Small intestine (tissue), 7 donors: ENCODE results near the gene NUDC. TPM values are rescaled to one million over a fixed set of nuclear protein-coding genes. Genes with fewer than 3 reads are reported as not detected.
A peak's percentile ranks its signal among the peaks of the same experiment; 100 is the strongest.

Experiments
- DNase-seq, 2 donors: peaks; one replicate each; pipeline versions ENCODE4 v3.0.0 to v3.0.0-alpha.2; 2013
- FAIRE-seq: peaks from 2 replicates; lab custom pipeline; 2012; peaks lifted over from hg19 to GRCh38; lab: Jason Lieb, UNC
- H3K27ac ChIP-seq, 3 donors: one replicate each; pipeline ENCODE4 v1.5.1; 2013; ENCODE audit warnings: low read length in 2 of 3, mild to moderate bottlenecking in 2 of 3, control low read depth in 1 of 3, inconsistent platforms in 1 of 3, low read depth in 1 of 3, moderate library complexity in 1 of 3
- H3K27me3 ChIP-seq, 3 donors: one replicate each; pipeline ENCODE4 v1.6.1; 2013; ENCODE audit warnings: low read length in 3 of 3, inconsistent platforms in 1 of 3; ENCODE audit not compliant: control insufficient read depth in 3 of 3, insufficient read depth in 3 of 3
- H3K36me3 ChIP-seq, 3 donors: one replicate each; pipeline ENCODE4 v1.6.1; 2013; ENCODE audit warnings: low read length in 3 of 3, inconsistent platforms in 1 of 3, low read depth in 1 of 3, mild to moderate bottlenecking in 1 of 3, moderate library complexity in 1 of 3; ENCODE audit not compliant: control insufficient read depth in 3 of 3, insufficient read depth in 2 of 3
- H3K4me1 ChIP-seq, 3 donors: one replicate each; pipeline ENCODE4 v1.6.1; 2013; ENCODE audit warnings: low read length in 2 of 3, inconsistent platforms in 1 of 3, low read depth in 1 of 3, mild to moderate bottlenecking in 1 of 3, moderate library complexity in 1 of 3; ENCODE audit not compliant: control insufficient read depth in 3 of 3, insufficient read depth in 2 of 3
- H3K4me3 ChIP-seq, 3 donors: one replicate each; pipeline ENCODE4 v1.5.1; 2013; ENCODE audit warnings: low read length in 3 of 3, control low read depth in 1 of 3, inconsistent platforms in 1 of 3, low read depth in 1 of 3, mild to moderate bottlenecking in 1 of 3, moderate library complexity in 1 of 3
- H3K9me3 ChIP-seq, 2 donors: one replicate each; pipeline ENCODE4 v1.6.1; 2013; ENCODE audit warnings: low read depth in 1 of 2, low read length in 1 of 2; ENCODE audit not compliant: control insufficient read depth in 2 of 2, insufficient read depth in 1 of 2
- WGBS, 3 donors: extraction: QIAGEN DNeasy Blood & Tissue Kit; methylation state at CpG; one replicate each; pipeline ENCODE4 v1.1.7; 2013; 5-methylcytosine and 5-hydroxymethylcytosine counted together
- polyA plus RNA-seq, 4 donors: library from polyadenylated mRNA; stranded (reverse) in 3 of 4; unstranded in 1 of 4; fragments of 200-250 nt in 3 of 4; fragments of 120-200 nt in 1 of 4; gene quantifications; one replicate each; pipeline versions ENCODE4 v1.2.1 to v1.2.3, GENCODE V29; 2013
- donor health status: healthy with polysubstance abuse.
- donor health status: control.
- donor health status: control.
- donor health status: Bipolar disorder and iron deficiency.
- donor health status: healthy.

Gene NUDC
- polyA plus RNA-seq, 4 donors: 39.4 to 70.5 (median 50.1) TPM

DNA sequence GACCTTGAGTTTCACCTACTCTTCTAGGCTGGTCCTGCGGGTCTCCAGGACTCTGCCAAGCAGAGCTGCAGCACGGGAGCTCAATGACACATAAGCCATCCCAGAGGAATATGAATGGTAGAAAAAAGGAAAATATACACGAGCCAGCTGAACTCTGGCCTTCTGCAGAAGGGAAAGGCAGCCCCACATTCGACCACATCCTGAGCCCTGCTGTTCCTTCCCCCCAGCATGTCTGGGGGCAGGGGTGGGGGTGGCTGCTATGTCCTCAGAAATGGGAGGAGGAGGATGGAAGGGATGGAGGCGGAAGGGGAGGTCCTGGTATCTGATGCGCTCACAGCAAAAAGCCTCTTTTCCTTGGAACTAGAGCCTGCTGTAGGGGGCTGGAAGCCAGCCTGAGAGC is 50.8 kb downstream of the NUDC start:
- Histone ChIP-seq H3K9me3 (no peaks in the 10 kb centered on the region), H3K27me3 (no peaks in the 10 kb centered on the region), H3K4me3 (no peak overlapping the region), H3K27ac (no peak overlapping the region), H3K36me3 (peaks cover 0 to 6% (median 0%) of the 10 kb centered on the region in 3 donors), H3K4me1 (peaks cover 0 to 6% (median 2%) of the 10 kb centered on the region in 3 donors)
- FAIRE-seq: no peak
- WGBS, 3 donors: 40 to 55% (median 49%) methylated on average over 6 of the region's 6 CpGs
- DNase-seq: no peak

DNA sequence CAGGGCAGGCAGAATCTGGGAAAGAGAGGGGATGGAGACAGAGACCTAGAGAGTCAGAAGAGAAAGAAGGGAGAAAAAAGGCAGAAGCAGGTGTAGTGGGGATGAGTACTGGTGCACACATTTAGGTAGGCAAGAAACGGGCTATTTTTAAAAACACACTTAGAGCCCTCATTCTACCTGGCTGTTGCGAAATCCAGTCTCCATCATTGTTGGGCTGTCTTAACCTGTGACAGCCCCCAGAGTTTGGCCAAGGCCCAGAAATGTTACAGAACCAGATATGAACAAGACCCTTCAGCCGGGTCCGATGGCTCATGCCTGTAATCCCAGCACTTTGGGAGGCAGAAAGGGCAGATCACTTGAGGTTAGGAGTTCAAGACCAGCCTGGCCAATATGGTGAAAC is 51.3 kb downstream of the NUDC start:
- DNase-seq (no peak), FAIRE-seq (no peak)
- Histone ChIP-seq H3K4me3 (no peak overlapping the region), H3K9me3 (no peaks in the 10 kb centered on the region), H3K27me3 (no peaks in the 10 kb centered on the region), H3K27ac (no peak overlapping the region), H3K4me1 (peaks cover 0 to 6% (median 2%) of the 10 kb centered on the region in 3 donors), H3K36me3 (peaks cover 0 to 3% (median 0%) of the 10 kb centered on the region in 3 donors)
- WGBS, 3 donors: 83 to 95% (median 87%) methylated on average over 4 of the region's 4 CpGs

DNA sequence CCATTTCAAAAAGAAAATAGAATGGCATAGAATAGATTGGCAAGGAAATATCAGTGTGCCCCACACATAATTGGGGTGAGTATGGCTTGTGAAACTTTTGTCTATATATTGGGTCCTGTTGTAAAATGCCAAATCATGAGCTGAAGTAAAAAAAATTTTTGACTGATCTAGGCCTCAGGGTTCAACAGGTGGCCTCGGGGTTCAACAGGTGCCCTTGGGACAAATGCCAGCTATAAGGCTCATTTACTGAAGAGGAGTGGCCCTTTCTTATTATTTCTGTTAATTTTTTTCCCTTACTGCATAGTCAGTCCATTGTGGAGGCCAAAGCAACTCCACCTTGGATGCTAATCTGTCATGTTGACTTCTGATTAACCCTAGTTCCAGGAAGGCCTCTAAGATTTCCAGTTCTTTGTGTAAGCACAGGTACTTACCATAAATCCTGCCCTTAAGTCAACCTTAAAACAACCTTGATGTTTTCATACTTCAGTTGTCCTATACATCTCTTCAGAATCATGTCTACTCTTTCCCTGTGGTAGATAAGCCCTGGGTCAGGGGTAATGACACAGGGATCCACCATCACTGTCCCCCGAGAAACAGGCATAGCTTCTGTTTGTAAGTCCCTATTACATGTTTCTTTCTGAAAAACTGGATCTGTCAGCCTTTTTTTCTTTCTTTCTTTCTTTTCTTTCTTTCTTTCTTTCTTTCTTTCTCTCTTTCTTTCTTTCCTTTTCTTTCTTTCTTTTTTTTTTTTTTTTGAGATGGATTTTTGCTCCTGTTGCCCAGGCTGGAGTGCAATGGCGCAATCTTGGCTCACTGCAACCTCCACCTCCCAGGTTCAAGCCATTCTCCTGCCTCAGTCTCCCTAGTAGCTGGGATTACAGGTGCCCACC is 55.3 kb downstream of the NUDC start:
- FAIRE-seq (no peak), DNase-seq (peak in 1 of 2 donors; percentile 48)
- H3K9me3 ChIP-seq: no peaks in the 10 kb centered on the region
- WGBS, 3 donors: 65 to 81% (median 67%) methylated on average over 3 of the region's 3 CpGs
- no peaks in the 10 kb centered on the region for H3K27me3 ChIP-seq
- no peak overlapping the region for H3K27ac ChIP-seq
- H3K4me3 ChIP-seq: no peak overlapping the region
- peaks cover 0 to 8% (median 0%) of the 10 kb centered on the region in 3 donors for H3K36me3 ChIP-seq
- H3K4me1 ChIP-seq: peaks cover 0 to 3% (median 2%) of the 10 kb centered on the region in 3 donors

DNA sequence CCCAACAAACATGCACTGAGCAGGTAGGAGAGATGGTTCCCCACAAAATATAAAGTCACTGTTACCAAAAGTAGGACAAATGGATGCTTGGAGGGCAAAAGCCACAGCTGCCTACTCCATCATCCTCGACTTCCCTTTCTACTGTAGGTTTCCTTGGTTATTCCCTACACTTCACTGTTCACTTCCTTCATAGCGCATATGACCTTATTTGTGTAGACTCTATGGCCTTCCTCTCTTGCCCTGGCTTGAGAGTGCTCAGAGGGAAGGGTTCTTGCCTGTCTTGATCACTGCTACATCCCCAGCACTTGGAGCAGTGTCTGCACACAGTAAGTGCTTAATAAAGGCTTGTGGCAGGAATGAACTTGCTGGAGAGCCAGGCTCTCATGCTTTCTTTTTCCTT is 57.4 kb downstream of the NUDC start:
- no peak overlapping the region for H3K4me3 ChIP-seq
- H3K27me3 ChIP-seq: no peaks in the 10 kb centered on the region
- peaks cover 0 to 5% (median 0%) of the 10 kb centered on the region in 3 donors for H3K36me3 ChIP-seq
- peaks cover 0 to 3% (median 2%) of the 10 kb centered on the region in 3 donors for H3K4me1 ChIP-seq
- no peak overlapping the region for H3K27ac ChIP-seq
- 74 to 88% (median 81%) methylated on average over 2 of the region's 2 CpGs for WGBS, 3 donors
- H3K9me3 ChIP-seq: no peaks in the 10 kb centered on the region
- DNase-seq (no peak), FAIRE-seq (no peak)

DNA sequence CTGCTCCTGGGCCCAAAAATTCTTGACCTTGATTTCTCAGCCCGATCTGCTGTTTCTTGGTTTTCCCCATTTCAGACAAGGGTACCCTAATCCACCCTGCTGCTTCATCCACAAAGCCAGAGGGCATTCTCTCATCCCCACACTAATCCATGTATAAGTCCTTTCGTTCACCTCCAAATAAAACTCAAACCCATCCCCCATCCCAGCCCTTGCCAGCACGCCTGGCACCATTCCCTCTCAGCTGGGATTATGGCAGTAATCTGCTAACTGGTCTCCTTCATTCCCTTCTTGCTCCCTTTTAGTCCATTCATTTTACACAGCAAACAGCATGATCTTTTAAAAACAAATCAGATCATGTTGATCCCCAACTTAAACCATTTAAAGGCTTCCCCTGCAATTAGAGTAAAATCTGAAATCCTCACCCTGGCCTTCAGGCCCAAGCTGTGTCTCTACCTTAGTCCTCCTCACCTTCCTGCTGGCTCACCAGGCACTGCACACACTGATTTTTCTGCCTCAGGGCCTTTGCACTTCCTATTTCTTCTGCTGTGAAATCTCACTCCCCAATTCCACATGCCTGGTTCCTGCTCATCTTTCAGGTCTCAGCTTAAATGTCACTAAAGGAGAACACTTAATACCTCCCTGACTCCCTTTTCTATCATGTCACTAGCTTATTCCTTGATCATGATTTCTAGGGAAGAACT is 59.8 kb downstream of the NUDC start:
- DNase-seq: no peak
- Histone ChIP-seq H3K4me1 (peaks cover 0 to 3% (median 2%) of the 10 kb centered on the region in 3 donors), H3K36me3 (peaks cover 0 to 5% (median 0%) of the 10 kb centered on the region in 3 donors), H3K27ac (no peak overlapping the region), H3K27me3 (no peaks in the 10 kb centered on the region), H3K9me3 (no peaks in the 10 kb centered on the region), H3K4me3 (no peak overlapping the region)
- WGBS, 3 donors: 78 to 83% (median 82%) methylated on average over 3 of the region's 3 CpGs
- no peak for FAIRE-seq

DNA sequence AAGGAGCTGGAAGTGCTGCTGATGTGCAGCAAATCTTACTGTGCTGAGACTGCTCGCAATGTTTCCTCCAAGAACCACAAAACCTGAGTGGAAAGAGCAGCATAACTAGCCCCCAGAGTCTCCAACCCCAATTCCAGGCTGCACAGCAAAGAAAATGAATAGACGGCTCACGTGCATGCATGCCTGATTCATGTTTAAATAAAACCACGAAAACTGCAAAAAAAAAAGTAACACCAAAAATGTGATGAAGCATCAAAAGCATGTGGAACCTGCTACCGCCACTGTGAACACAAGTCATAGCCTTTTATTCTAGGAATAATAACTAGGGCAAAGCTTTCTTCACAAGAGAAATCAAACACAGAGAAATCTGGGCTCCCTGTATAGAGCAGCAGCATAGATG is 62.3 kb downstream of the NUDC start:
- H3K27me3 ChIP-seq: no peaks in the 10 kb centered on the region
- H3K27ac ChIP-seq: no peak overlapping the region
- FAIRE-seq (no peak), DNase-seq (no peak)
- peaks cover 0 to 5% (median 0%) of the 10 kb centered on the region in 3 donors for H3K4me1 ChIP-seq
- no peaks in the 10 kb centered on the region for H3K9me3 ChIP-seq
- no peak overlapping the region for H3K4me3 ChIP-seq
- 65 to 85% (median 67%) methylated on average over 5 of the region's 5 CpGs for WGBS, 3 donors
- H3K36me3 ChIP-seq: peaks cover 0 to 5% (median 0%) of the 10 kb centered on the region in 3 donors

DNA sequence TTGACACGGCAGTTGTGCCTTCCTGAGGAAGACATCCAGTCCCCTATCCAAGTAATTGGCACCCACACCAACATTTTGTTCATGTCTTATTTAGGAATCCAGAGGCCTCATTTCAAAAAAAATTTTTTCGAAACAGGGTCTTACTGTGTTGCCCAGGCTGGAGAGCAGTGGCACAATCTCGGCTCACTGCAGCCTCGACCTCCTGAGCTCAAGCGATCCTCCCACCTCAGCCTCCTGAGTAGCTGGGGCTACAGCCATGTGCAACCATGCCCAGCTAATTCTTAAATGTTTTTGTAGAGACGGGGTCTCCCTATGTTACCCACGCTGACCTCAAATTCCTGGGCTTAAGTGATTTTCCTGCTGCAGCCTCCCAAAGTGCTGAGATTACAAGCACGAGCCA is 62.7 kb downstream of the NUDC start:
- Histone ChIP-seq H3K4me3 (no peak overlapping the region), H3K9me3 (no peaks in the 10 kb centered on the region), H3K4me1 (peaks cover 0 to 5% (median 0%) of the 10 kb centered on the region in 3 donors), H3K27ac (no peak overlapping the region), H3K36me3 (peaks cover 0 to 5% (median 0%) of the 10 kb centered on the region in 3 donors), H3K27me3 (no peaks in the 10 kb centered on the region)
- 85 to 93% (median 88%) methylated on average over 8 of the region's 8 CpGs for WGBS, 3 donors
- DNase-seq (no peak), FAIRE-seq (no peak)

DNA sequence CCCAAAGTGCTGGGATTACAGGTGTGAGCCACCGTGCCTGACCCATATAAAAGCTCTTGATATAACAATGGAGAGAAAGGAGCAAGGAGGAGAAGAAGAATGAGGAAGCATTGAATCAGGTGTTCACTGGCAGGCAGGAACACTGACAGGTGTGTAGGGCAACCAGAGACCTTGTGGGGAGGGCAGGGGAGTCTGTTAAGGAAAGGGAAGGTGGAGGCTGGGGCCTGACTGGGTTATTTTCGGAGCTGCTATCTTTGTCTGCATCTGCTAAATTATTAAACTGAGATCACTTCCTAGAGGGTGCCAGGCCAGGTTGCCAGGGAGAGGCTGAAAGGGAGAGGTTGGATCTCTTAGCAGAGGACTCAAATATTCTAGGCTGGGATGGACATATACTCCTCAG is 65.1 kb downstream of the NUDC start:
- peak in 1 of 2 donors; percentile 5 for DNase-seq

More for the DNA sequence above, 65.1 kb downstream of the NUDC start:
- no peaks in the 10 kb centered on the region for H3K36me3 ChIP-seq
- FAIRE-seq: no peak
- WGBS, 3 donors: 14 to 49% (median 21%) methylated on average over 2 of the region's 2 CpGs
- H3K27me3 ChIP-seq: peaks cover 0 to under 1% (median 0%) of the 10 kb centered on the region in 3 donors
- H3K27ac ChIP-seq: peak overlapping the region in 1 of 3 donors; percentile 12
- no peak overlapping the region for H3K4me3 ChIP-seq
- peaks cover 6 to 16% (median 10%) of the 10 kb centered on the region in 3 donors for H3K4me1 ChIP-seq
- no peaks in the 10 kb centered on the region for H3K9me3 ChIP-seq
